Suppressor macrophage treated with lipopolysaccharide for 1 hour (primary cell): ENCODE data around the gene CLEC1A.
"Not testable (repeated sequence)": the region's sequence is repeated elsewhere in the genome, so short reads cannot be mapped to it uniquely, and the experiment has no call there.

Experiments used
- DNase-seq, 3 donors: peaks; one replicate each; pipeline ENCODE4 v3.0.0-alpha.2; 2020 to 2022

CLEC1A gene

DNA sequence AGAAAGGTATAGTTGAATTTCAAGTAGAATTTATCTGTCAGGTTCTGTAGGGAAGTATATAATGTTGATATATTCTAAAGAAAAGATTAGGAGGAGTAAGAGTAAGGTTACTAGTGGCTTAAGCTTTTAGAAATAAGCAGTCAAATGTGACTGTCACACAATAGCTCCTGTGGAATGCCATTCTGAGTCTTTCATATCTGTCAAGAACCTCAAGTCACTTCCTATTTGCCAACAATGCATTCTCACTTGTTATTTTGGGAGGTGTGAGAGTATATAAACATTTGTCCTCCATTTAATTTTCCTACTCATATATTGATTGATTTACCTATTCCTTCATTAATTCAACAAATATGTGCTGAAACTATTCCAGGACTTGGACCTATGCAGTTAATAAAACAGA is 56.6 kb downstream of the CLEC1A start:
- DNase-seq = no peak

DNA sequence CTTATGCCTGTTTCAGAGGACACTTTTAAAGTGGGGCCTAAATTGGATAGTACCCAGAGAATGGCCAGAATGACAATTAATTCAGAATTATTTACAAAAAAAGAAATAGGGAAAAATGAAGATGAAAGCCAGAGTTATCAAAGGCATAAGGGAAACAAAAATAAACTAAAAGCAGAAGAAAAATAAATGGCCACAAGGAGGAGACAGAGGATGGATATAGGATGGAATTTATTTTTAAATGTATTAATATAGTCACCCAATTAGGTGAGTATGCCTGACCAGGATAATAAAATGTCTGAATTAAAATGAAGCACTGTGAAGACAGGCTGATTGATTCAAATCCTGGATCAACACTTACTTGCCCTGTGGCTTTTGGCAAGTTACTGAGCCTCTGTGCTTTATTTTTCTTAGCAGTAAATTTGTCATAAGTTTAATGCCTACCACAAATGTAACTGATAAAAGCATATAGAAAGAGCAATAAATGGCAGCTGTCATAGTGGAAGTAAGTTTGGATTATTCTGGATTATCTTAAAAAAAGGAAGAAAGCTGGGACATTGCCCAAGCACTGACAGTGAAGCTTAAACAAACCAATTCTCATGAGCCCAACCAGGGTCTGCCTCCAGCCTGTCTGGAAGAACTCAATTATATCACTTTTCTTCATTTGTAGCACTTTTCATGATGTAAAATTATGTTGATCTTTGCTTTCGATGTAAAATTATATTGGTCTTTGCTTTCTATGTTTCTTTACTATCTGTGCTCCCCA is 64.8 kb downstream of the CLEC1A start:
- DNase-seq = peak; percentile 41 to 66 (median 64)

DNA sequence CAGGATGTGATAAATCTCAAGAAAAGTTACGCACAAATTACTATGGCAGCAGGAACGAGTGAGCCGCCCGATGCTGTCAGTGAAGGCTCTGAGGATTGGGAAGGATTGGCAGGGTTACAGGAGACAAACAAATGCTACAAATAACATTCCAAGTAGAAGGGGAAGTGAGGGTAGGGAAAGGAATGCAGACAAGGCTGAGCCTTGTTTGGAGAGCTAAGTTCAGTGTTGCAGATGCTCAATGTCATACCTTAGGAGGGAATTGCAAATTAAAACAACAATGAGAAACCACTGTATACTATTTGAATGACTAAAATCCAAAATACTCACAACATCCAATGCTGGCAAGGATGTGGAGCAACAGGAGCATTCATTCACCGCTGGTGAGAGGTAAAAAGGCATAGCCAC is 67.0 kb downstream of the CLEC1A start:
- DNase-seq = no peak

DNA sequence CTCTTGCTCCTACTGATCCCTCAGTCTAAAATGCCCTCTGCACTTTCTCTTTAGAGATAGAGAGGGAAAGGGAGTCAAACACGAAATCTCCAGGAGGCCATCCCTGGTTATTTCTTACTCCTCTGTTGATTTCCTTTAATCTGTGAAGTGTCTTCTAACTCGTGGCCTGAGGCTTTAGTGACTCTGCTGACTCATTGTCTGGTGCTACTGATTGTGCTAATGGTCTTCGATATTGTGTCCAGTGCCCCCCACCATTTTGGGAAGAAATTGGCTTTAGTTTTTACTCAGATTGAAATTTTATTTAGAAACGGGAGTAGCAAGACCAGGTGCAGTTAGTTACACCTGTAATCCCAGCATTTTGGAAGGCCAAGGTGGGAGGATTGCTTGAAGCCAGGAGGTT is 67.5 kb downstream of the CLEC1A start:
- DNase-seq = peak; percentile 15 to 50 (median 41)

DNA sequence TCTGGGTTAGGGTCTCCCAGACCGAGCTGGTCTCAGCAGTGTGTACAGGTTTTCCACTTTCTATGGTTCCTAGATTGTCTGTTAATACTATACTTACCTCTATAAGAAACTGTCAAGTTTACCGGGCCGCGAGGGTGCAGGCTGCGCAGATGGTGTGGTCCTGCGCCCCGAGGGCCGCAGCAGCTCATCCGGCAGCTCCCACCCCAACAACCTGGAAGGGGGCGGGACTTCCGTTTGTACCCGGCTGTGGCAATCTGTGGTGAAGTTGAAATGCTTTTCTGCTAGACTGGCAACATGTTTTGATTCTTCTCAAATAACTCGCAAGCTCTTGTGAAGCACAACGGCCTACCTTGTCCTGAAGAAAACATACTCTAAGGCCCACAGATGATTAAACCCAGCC is 68.3 kb downstream of the CLEC1A start, which contains the start of gene CLEC9A:
Gene CLEC9A, plus strand, starts transcription at position 237 of the 400 bp plus-strand sequence. CDS start 22,006 bp downstream, outside the sequence.
- no peak for DNase-seq

DNA sequence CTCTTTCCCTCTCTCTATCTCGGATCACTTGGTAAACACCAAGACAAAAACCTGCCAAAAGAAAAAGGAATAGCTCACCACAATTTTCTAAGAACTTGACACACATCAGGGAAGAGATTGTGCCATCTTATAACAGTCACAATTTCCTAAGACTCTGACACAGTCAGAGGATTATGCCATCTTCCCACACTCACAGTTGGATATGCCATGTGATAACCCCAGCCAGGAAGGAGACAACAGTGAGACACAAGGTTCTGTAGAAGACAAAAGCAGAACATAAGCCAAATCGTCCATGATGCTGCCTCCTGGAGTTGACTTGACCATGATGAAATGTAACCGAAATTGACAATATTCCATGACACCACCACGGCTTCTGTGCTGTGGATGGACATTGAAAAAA is 71.1 kb downstream of the CLEC1A start:
- peak; percentile 89 to 98 (median 96) for DNase-seq

DNA sequence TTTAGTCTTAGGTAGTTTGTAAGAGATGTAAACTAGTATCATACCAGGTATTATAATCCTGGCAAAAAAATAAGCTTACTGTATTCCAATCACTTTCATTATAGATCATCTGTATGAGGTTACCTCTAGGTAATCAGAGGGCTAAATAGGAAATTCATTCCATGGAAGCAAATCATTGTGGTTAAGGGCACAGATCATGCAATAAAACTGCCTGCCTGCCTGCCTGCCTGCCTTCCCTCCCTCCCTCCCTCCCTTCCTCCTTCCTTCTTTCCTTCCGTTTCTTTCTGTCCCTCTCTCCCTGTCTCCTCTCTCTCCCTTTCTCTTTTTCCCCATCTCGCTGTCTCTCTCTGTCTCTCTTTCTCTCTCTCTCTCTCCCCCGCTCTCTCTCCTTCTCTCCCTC is 71.5 kb downstream of the CLEC1A start:
- DNase-seq = no peak

DNA sequence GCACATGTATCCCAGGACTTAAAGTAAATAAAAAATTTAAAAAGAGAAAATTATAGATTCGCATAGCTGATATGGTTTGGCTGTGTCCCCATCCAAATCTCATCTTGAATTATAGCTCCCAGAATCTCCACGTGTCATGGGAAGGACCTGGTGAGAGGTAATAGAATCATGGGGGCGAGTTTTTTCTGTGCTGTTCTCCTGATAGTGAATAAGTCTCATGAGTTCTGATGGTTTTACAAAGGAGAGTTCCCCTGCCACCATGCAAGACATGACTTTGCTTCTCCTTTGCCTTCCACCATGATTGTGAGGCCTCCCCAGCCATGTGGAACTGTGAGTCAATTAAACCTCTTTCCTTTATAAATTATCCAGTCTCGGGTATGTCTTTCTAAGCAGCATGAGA is 72.1 kb downstream of the CLEC1A start:
- not testable (repeated sequence) for DNase-seq

DNA sequence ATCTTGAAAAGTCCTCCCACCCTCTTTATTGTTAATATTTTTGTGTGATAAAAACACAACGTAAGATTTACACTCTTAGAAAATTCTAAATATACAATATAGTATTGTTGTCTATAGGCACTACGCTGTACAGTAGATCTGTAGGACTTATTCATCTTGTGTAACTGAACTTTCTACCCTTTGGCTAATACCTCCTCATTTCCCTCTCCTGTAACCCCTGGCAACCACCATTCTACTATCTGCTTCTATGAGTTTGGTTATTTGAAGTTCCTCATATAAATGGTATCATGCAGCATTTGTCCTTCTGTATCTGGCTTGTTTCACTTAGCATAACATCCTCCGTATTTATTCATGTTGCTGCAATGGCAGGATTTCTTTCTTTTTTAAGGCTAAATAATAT is 73.5 kb downstream of the CLEC1A start:
- DNase-seq = no peak

DNA sequence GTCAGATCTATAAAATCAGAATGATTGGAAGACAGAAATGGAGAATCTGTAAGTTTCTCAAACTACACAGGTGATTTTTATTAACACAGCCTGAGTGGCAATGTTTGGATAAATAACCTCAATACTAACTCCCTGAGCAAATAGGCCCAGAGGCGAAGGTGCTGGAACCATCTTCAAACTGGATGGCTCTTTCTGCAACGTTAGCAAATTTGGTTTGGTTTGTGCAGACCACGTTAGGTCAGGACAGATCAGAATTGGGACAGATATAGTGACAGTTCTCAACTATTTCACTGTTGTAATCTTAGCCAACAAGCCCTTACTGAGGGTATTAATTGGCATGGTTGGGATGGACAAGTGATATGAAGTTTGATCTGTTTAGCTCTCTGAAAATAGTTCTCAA is 77.4 kb downstream of the CLEC1A start:
- DNase-seq = no peak
